Measurements from ENCODE around the gene CALML3. TPM values are rescaled to one million over a fixed set of nuclear protein-coding genes. Genes with fewer than 3 reads are reported as not detected.

Gene CALML3
- total and polyA plus RNA-seq, 2 donors (not counting 3 experiments of a cell fraction or from before 2014, with no cell fraction given), result not detected

GRCh38 chr10:5563991-5564536 lies 39.3 kb downstream of the CALML3 start:
- Histone ChIP-seq H3K27me3 (ENCODE audit: control insufficient read depth in 2 of 2, insufficient read depth in 2 of 2, low read length in 2 of 2) (no peaks in the 10 kb centered on the region), H3K4me3 (replicated peaks in 1 of 3; ENCODE audit: insufficient read depth in 1 of 3, low read depth in 1 of 3, low read length in 3 of 3) (no peak overlapping the region), H2AFZ (ENCODE audit: low read depth, low read length) (no peak overlapping the region), H3K4me1 (ENCODE audit: control insufficient read depth, extremely low read depth, insufficient read depth, low read length) (peaks cover 12% of the 10 kb centered on the region), H3K9me1 (replicated peaks; ENCODE audit: control insufficient read depth, extremely low read depth, insufficient read depth, low read length) (no peaks in the 10 kb centered on the region), H4K20me1 (replicated peaks; ENCODE audit: control insufficient read depth, extremely low read depth, insufficient read depth, low read length) (no peaks in the 10 kb centered on the region), H3K9me3 (replicated peaks; ENCODE audit: control insufficient read depth, insufficient read depth, low read length) (no peaks in the 10 kb centered on the region), H3K4me2 (ENCODE audit: insufficient read depth, low read length) (no peak overlapping the region), H3K9ac (replicated peaks; ENCODE audit: extremely low read depth, insufficient read depth, low read length) (no peak overlapping the region), H3K79me2 (ENCODE audit: control insufficient read depth, insufficient read depth, low read length) (no peaks in the 10 kb centered on the region), H3K36me3 (ENCODE audit: control insufficient read depth in 2 of 2, extremely low read depth in 1 of 2, insufficient read depth in 2 of 2, low read length in 2 of 2) (no peaks in the 10 kb centered on the region), H3K27ac (ENCODE audit: insufficient read depth, low read depth, low read length) (no peak overlapping the region)
- TF ChIP-seq EZH2 (IDR thresholded peaks at IDR 0.05; ENCODE audit: borderline replicate concordance, low read depth, low read length, severe bottlenecking) (no peak), JUN (IDR thresholded peaks at IDR 0.05; ENCODE audit: borderline replicate concordance, insufficient read depth, insufficient read length, low read depth) (no peak), POLR2A (IDR thresholded peaks at IDR 0.05; ENCODE audit: low read depth, low read length) (no peak), MYC (IDR thresholded peaks at IDR 0.05; ENCODE audit: low read depth, low read length) (no peak), FOS (IDR thresholded peaks at IDR 0.05; ENCODE audit: borderline replicate concordance, insufficient read depth, low read length) (no peak)
- TF ChIP-seq, protein P1, sequence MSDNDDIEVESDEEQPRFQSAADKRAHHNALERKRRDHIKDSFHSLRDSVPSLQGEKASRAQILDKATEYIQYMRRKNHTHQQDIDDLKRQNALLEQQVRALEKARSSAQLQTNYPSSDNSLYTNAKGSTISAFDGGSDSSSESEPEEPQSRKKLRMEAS (IDR thresholded peaks at IDR 0.05; ENCODE audit: insufficient read depth, insufficient read length), result no peak
- POLR2A ChIA-PET, result no interaction called here
- DNase-seq (ENCODE audit: low read depth, low spot score) (no peak), FAIRE-seq (no peak)
- BruUV-seq (replicated peaks), result no TSS peak
- intact Hi-C loops (cut with micrococcal nuclease), result no loop called here
- dilution Hi-C loops (cut with MboI; ENCODE audit: extremely low pct_ligation_motif_present, low sequenced_read_pairs), result no loop called here
- CTCF ChIA-PET, result interaction anchor here (1.2 kb wide), 1 partner anchor 26 kb away, joined by 3 read pairs; no protein-coding TSS in a partner anchor

GRCh38 chr10:5564537-5565204 lies 39.9 kb downstream of the CALML3 start:
- Histone ChIP-seq H3K36me3 (ENCODE audit: control insufficient read depth in 2 of 2, extremely low read depth in 1 of 2, insufficient read depth in 2 of 2, low read length in 2 of 2) (no peaks in the 10 kb centered on the region), H3K9me1 (replicated peaks; ENCODE audit: control insufficient read depth, extremely low read depth, insufficient read depth, low read length) (no peaks in the 10 kb centered on the region), H3K79me2 (ENCODE audit: control insufficient read depth, insufficient read depth, low read length) (no peaks in the 10 kb centered on the region), H3K4me3 (replicated peaks in 1 of 3; ENCODE audit: insufficient read depth in 1 of 3, low read depth in 1 of 3, low read length in 3 of 3) (no peak overlapping the region), H3K4me2 (ENCODE audit: insufficient read depth, low read length) (no peak overlapping the region), H3K9ac (replicated peaks; ENCODE audit: extremely low read depth, insufficient read depth, low read length) (no peak overlapping the region), H3K4me1 (ENCODE audit: control insufficient read depth, extremely low read depth, insufficient read depth, low read length) (peaks cover 7% of the 10 kb centered on the region), H2AFZ (ENCODE audit: low read depth, low read length) (no peak overlapping the region), H4K20me1 (replicated peaks; ENCODE audit: control insufficient read depth, extremely low read depth, insufficient read depth, low read length) (no peaks in the 10 kb centered on the region), H3K27ac (ENCODE audit: insufficient read depth, low read depth, low read length) (no peak overlapping the region), H3K9me3 (replicated peaks; ENCODE audit: control insufficient read depth, insufficient read depth, low read length) (no peaks in the 10 kb centered on the region), H3K27me3 (ENCODE audit: control insufficient read depth in 2 of 2, insufficient read depth in 2 of 2, low read length in 2 of 2) (no peaks in the 10 kb centered on the region)
- intact Hi-C loops (cut with micrococcal nuclease) (no loop called here), dilution Hi-C loops (cut with MboI; ENCODE audit: extremely low pct_ligation_motif_present, low sequenced_read_pairs) (no loop called here)
- no TSS peak for BruUV-seq (replicated peaks)
- FAIRE-seq (no peak), DNase-seq (ENCODE audit: low read depth, low spot score) (no peak)
- ChIA-PET POLR2A (no interaction called here), CTCF (no interaction called here)
- no peak for TF ChIP-seq JUN (IDR thresholded peaks at IDR 0.05; ENCODE audit: borderline replicate concordance, insufficient read depth, insufficient read length, low read depth)
- TF ChIP-seq EZH2 (IDR thresholded peaks at IDR 0.05; ENCODE audit: borderline replicate concordance, low read depth, low read length, severe bottlenecking), result no peak
- TF ChIP-seq, protein P1 (IDR thresholded peaks at IDR 0.05; ENCODE audit: insufficient read depth, insufficient read length), result no peak
- no peak for TF ChIP-seq CTCF (IDR thresholded peaks at IDR 0.05; ENCODE audit: extremely low read depth in 1 of 2, insufficient read depth in 1 of 2, low read depth in 1 of 2, low read length in 2 of 2)
- TF ChIP-seq MYC (IDR thresholded peaks at IDR 0.05; ENCODE audit: low read depth, low read length), result no peak
- TF ChIP-seq FOS (IDR thresholded peaks at IDR 0.05; ENCODE audit: borderline replicate concordance, insufficient read depth, low read length), result no peak
- TF ChIP-seq GATA2 (IDR thresholded peaks at IDR 0.05; ENCODE audit: insufficient read depth, insufficient read length, low read depth, low read length), result no peak
- TF ChIP-seq POLR2AphosphoS5 (IDR thresholded peaks at IDR 0.05; ENCODE audit: insufficient read depth, low read depth, low read length), result no peak
- TF ChIP-seq POLR2A (IDR thresholded peaks at IDR 0.05; ENCODE audit: low read depth, low read length), result no peak
